GM23338 (cell line): Measurements from ENCODE around the gene PODN. TPM values are rescaled to one million over a fixed set of nuclear protein-coding genes. Genes with fewer than 3 reads are reported as not detected.

ENCODE experiments used
- polyA plus RNA-seq: library from polyadenylated mRNA; unstranded; fragments of >200 nt; fragmentation: Nextera tagmentation; extraction: Ambion mirVana; gene quantifications from 2 replicates; pipeline ENCODE4 v1.2.1, GENCODE V29; 2016
- small RNA-seq: library from RNA; depleted of rRNA; stranded (forward); fragments of <200 nt; gene quantifications from one replicate; pipeline ENCODE3, GENCODE V24; 2014; ENCODE audit warnings: low replicate concordance
- total RNA-seq: library from RNA; depleted of rRNA; stranded (reverse); fragments of >200 nt; shearing (Covaris generic); gene quantifications from 2 replicates; pipeline ENCODE4 v1.2.3, GENCODE V29; 2014; rRNA removed

The PODN gene
- total and polyA plus RNA-seq, 2 experiments from 2014 or later: 0.16 to 0.24 TPM

Small RNA genes within 50 kb of the gene (small RNA-seq; reads per million reads assigned to genes)
- gene HIGD1AP11: not detected

Other genes starting within 250 kb of the PODN start
- gene ZYG11A, start 219.5 kb upstream of the PODN start, total RNA-seq: 4.3 and 4.8 TPM in 2 replicates
- 0.94 and 1.3 TPM in 2 replicates for gene ZYG11A, start 219.5 kb upstream of the PODN start, polyA plus RNA-seq
- gene ECHDC2, start 140.5 kb upstream of the PODN start, total RNA-seq: 16.7 and 17.8 TPM in 2 replicates
- gene ECHDC2, start 140.5 kb upstream of the PODN start, polyA plus RNA-seq: 17.0 and 20.6 TPM in 2 replicates
- 59.8 and 66.3 TPM in 2 replicates for gene SCP2, start 134.9 kb upstream of the PODN start, total RNA-seq
- 95.3 and 116 TPM in 2 replicates for gene SCP2, start 134.9 kb upstream of the PODN start, polyA plus RNA-seq
- not detected in 2 replicates for gene SLC1A7, start 80.4 kb downstream of the PODN start, total RNA-seq
- gene SLC1A7, start 80.4 kb downstream of the PODN start, polyA plus RNA-seq: not detected in 2 replicates
- 30.6 and 30.9 TPM in 2 replicates for gene CPT2, start 134.6 kb downstream of the PODN start, total RNA-seq
- gene CPT2, start 134.6 kb downstream of the PODN start, polyA plus RNA-seq: 9.6 and 11.2 TPM in 2 replicates
- 39.5 and 59.8 TPM in 2 replicates for gene CZIB, start 158.4 kb downstream of the PODN start, total RNA-seq
- 74.7 and 84.1 TPM in 2 replicates for gene CZIB, start 158.4 kb downstream of the PODN start, polyA plus RNA-seq
- 79.3 and 110 TPM in 2 replicates for gene MAGOH, start 176.3 kb downstream of the PODN start, total RNA-seq
- gene MAGOH, start 176.3 kb downstream of the PODN start, polyA plus RNA-seq: 181 and 185 TPM in 2 replicates